Right atrium auricular region (tissue), 2 donors: ENCODE measurements around the gene ARL16. TPM values are rescaled to one million over a fixed set of nuclear protein-coding genes. Genes with fewer than 3 reads are reported as not detected.

Source experiments
- DNase-seq: peaks from one replicate; pipeline ENCODE4 v3.0.0-alpha.2; 2019; ENCODE audit warnings: low spot score
- H3K27ac ChIP-seq, 2 donors: fragments of 200-600 bp; sonication (generic); 1 replicate in 1 of 2; 2 replicates in 1 of 2; pipeline ENCODE4 v1.5.1; 2016 to 2019
- H3K27me3 ChIP-seq, 2 donors: fragments of 200-600 bp; sonication (generic); one replicate each; pipeline versions ENCODE4 v1.5.1 to v1.6.0; 2017 to 2019
- H3K36me3 ChIP-seq: fragments of 200-600 bp; sonication (generic); one replicate; pipeline ENCODE4 v1.5.1; 2016
- H3K4me1 ChIP-seq, 2 donors: fragments of 200-600 bp; sonication (generic); one replicate each; pipeline versions ENCODE4 v1.5.1 to v1.6.0; 2017 to 2019
- H3K4me3 ChIP-seq, 2 donors: fragments of 200-600 bp; sonication (generic); 1 replicate in 1 of 2; 2 replicates in 1 of 2; pipeline ENCODE4 v1.5.1; 2017 to 2019; ENCODE audit warnings: mild to moderate bottlenecking in 1 of 2, moderate library complexity in 1 of 2
- H3K9me3 ChIP-seq, 2 donors: fragments of 200-600 bp; sonication (generic); one replicate each; pipeline ENCODE4 v1.5.1; 2019
- total RNA-seq, 2 donors: library from RNA; depleted of rRNA; stranded (reverse); fragments of >200 nt; gene quantifications; one replicate each; pipeline ENCODE4 v1.1.0, GENCODE V29; 2016
- TF ChIP-seq, protein P1 (sequence below), 2 donors: fragments of 200-600 bp; sonication (generic); IDR thresholded peaks; one replicate each; pipeline ENCODE4 v1.5.1; 2019; ENCODE audit warnings: antibody characterized with exemption in 2 of 2

ARL16 gene
- total RNA-seq, 2 donors from 2014 or later, result 20.3 to 22.2 TPM

- peaks cover 0 to 20% of the 10 kb centered on the region in 2 donors for H3K4me1 ChIP-seq
- peaks cover 77% of the 10 kb centered on the region for H3K36me3 ChIP-seq
- no peak overlapping the region for H3K27ac ChIP-seq
- TF ChIP-seq, protein P1, sequence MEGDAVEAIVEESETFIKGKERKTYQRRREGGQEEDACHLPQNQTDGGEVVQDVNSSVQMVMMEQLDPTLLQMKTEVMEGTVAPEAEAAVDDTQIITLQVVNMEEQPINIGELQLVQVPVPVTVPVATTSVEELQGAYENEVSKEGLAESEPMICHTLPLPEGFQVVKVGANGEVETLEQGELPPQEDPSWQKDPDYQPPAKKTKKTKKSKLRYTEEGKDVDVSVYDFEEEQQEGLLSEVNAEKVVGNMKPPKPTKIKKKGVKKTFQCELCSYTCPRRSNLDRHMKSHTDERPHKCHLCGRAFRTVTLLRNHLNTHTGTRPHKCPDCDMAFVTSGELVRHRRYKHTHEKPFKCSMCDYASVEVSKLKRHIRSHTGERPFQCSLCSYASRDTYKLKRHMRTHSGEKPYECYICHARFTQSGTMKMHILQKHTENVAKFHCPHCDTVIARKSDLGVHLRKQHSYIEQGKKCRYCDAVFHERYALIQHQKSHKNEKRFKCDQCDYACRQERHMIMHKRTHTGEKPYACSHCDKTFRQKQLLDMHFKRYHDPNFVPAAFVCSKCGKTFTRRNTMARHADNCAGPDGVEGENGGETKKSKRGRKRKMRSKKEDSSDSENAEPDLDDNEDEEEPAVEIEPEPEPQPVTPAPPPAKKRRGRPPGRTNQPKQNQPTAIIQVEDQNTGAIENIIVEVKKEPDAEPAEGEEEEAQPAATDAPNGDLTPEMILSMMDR (IDR thresholded peaks at IDR 0.05), result no peak
- H3K27me3 ChIP-seq, result no peaks in the 10 kb centered on the region
- no peak for DNase-seq
- no peaks in the 10 kb centered on the region for H3K9me3 ChIP-seq
- no peak overlapping the region for H3K4me3 ChIP-seq
Observed at GRCh38 chr17:81687770-81688541, 4.4 kb upstream of the ARL16 start.

DNA sequence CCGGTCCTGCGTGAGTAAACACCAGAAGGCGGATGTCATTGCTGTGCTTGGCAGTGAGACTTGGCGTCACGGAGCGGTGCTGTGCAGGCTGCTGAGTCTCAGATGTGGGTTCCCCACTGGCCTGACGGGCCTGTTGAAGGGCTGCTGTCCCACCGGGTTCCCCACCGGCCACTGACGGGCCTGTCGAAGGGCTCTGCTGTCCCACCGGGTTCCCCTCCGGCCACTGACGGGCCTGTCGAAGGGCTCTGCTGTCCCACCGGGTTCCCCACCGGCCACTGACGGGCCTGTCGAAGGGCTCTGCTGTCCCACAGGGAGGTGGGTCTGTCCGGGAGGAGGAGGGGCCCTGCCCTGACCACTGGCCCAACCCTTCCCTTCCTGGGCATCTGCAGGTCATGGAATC is 3.0 kb upstream of the ARL16 start:
- no peak overlapping the region for H3K27ac ChIP-seq
- peaks cover 63% of the 10 kb centered on the region for H3K36me3 ChIP-seq
- DNase-seq, result no peak

DNA sequence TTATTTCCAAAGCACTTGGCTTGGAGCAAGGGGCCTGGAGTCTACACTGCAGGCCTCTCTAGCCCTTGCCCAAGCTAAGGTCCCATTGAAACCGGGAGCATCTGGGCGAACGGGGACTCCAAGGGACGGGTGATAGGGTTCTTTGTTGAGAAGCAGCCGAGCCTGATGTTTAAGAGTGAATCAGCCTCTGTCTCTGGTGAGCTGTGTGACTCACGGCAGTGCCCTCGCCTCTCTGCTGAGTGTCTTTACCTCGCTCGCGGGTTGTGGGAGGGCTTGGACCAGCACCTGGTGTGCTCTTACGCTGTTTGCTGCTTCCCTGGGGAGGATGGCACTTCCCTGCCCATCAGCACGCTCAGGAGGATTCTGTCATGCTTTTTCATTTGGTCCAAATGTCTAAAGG is 1.5 kb upstream of the ARL16 start:
- Histone ChIP-seq H3K36me3 (peaks cover 48% of the 10 kb centered on the region), H3K4me3 (peak overlapping the region; percentile 97 to 98), H3K4me1 (peaks cover 0 to 36% of the 10 kb centered on the region in 2 donors), H3K27ac (peak overlapping the region in 1 of 2 donors; percentile 75), H3K27me3 (no peaks in the 10 kb centered on the region), H3K9me3 (no peaks in the 10 kb centered on the region)
- TF ChIP-seq, protein P1 (IDR thresholded peaks at IDR 0.05), result no peak
- no peak for DNase-seq

More for the DNA sequence above, 3.0 kb upstream of the ARL16 start:
- TF ChIP-seq, protein P1 (IDR thresholded peaks at IDR 0.05), result no peak
- H3K9me3 ChIP-seq, result no peaks in the 10 kb centered on the region
- no peaks in the 10 kb centered on the region for H3K27me3 ChIP-seq
- H3K4me1 ChIP-seq, result peaks cover 0 to 33% of the 10 kb centered on the region in 2 donors
- no peak overlapping the region for H3K4me3 ChIP-seq

DNA sequence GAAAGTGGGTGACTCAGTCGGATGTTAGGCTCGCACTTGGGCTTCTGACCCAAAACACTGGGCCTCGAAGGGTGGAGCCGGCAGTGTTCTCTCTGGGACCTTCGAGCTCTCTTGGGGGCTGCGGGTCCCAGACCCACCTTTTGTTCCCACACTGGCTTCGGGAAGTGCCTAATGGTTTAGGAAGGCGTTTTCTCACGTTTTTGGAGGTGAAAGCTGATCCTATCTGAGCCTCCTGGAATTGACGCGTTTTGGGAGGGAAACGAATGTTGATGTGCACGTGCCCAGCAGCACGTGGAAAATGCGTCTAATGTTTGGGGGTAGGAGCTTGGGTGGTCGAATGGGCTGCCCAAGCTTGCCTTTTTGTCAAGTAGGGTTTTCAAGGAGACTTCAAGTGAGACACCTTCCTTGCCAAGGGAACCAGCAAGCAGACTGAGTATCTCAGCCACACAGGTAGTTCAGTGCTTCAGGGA is 880 bp upstream of the ARL16 start:
- no peaks in the 10 kb centered on the region for H3K27me3 ChIP-seq
- H3K4me3 ChIP-seq, result peak overlapping the region; percentile 97 to 98
- no peaks in the 10 kb centered on the region for H3K9me3 ChIP-seq
- TF ChIP-seq, protein P1 (IDR thresholded peaks at IDR 0.05), result no peak
- H3K36me3 ChIP-seq, result peaks cover 42% of the 10 kb centered on the region
- DNase-seq, result peak; percentile 74
- H3K27ac ChIP-seq, result peak overlapping the region; percentile 75 to 77
- peaks cover 0 to 39% of the 10 kb centered on the region in 2 donors for H3K4me1 ChIP-seq

GRCh38 chr17:81683208-81683583 is 401 bp downstream of the ARL16 start:
- Histone ChIP-seq H3K36me3 (peaks cover 29% of the 10 kb centered on the region), H3K9me3 (no peaks in the 10 kb centered on the region), H3K4me3 (peak overlapping the region; percentile 97 to 98), H3K4me1 (peaks cover 0 to 39% of the 10 kb centered on the region in 2 donors), H3K27ac (peak overlapping the region; percentile 78 to 79), H3K27me3 (no peaks in the 10 kb centered on the region)
- TF ChIP-seq, protein P1 (IDR thresholded peaks at IDR 0.05), result no peak
- DNase-seq, result no peak
